DOHH2 (cell line): ENCODE data around the gene PDE6C.

Experiments
- H3F3A ChIP-seq: fragments of 200-600 bp; sonication (generic), shearing (Covaris generic); 2 replicates; pipeline ENCODE4 v1.6.0; 2016; ENCODE audit warnings: antibody characterized with exemption, mild to moderate bottlenecking; ENCODE audit not compliant: control insufficient read depth, insufficient read depth
- H3K27ac ChIP-seq: fragments of 200-600 bp; sonication (generic); 2 replicates; pipeline ENCODE4 v1.5.1; 2014; ENCODE audit warnings: low read depth, mild to moderate bottlenecking, low read length, moderate library complexity
- H3K27me3 ChIP-seq: fragments of 200-600 bp; sonication (generic); 2 replicates; pipeline ENCODE4 v1.6.1; 2014; ENCODE audit warnings: mild to moderate bottlenecking, low read length, mixed read lengths; ENCODE audit not compliant: control insufficient read depth
- H3K36me3 ChIP-seq: fragments of 200-600 bp; sonication (generic); 2 replicates; pipeline ENCODE4 v1.6.1; 2014; ENCODE audit warnings: mild to moderate bottlenecking, low read length, moderate library complexity, mixed read lengths; ENCODE audit not compliant: control insufficient read depth
- H3K4me1 ChIP-seq: fragments of 200-600 bp; sonication (generic); 2 replicates; pipeline ENCODE4 v1.6.1; 2014; ENCODE audit warnings: mild to moderate bottlenecking, low read length, mixed read lengths; ENCODE audit not compliant: control insufficient read depth
- H3K4me2 ChIP-seq: fragments of 200-600 bp; sonication (generic); 2 replicates; pipeline ENCODE4 v1.6.0; 2014; ENCODE audit warnings: mild to moderate bottlenecking, low read length, moderate library complexity
- H3K4me3 ChIP-seq: fragments of 200-600 bp; sonication (generic); 2 replicates; pipeline ENCODE4 v1.5.1; 2014; ENCODE audit warnings: mild to moderate bottlenecking, low read length, mixed read lengths
- H3K79me2 ChIP-seq: fragments of 200-600 bp; sonication (generic); 2 replicates; pipeline ENCODE4 v1.6.1; 2014; ENCODE audit warnings: mild to moderate bottlenecking, low read length, mixed read lengths; ENCODE audit not compliant: control insufficient read depth
- H3K9me2 ChIP-seq: fragments of 200-600 bp; sonication (generic); replicated peaks from 2 replicates; pipeline ENCODE4 v1.6.1; 2014; ENCODE audit warnings: mild to moderate bottlenecking, low read length, mixed read lengths; ENCODE audit not compliant: control insufficient read depth
- H3K9me3 ChIP-seq: fragments of 200-600 bp; sonication (generic); 2 replicates; pipeline ENCODE4 v1.6.1; 2014; ENCODE audit warnings: antibody characterized with exemption, low read length, mixed read lengths; ENCODE audit not compliant: control insufficient read depth, insufficient read depth
- H4K20me1 ChIP-seq: fragments of 200-600 bp; sonication (generic); 2 replicates; pipeline ENCODE4 v1.6.0; 2014; ENCODE audit warnings: low read depth, mild to moderate bottlenecking, antibody characterized with exemption, low read length, moderate library complexity; ENCODE audit not compliant: control insufficient read depth, insufficient read depth
- CTCF ChIP-seq: fragments of 200-600 bp; sonication (generic); IDR thresholded peaks from one replicate; pipeline ENCODE4 v1.5.1; 2014; ENCODE audit warnings: antibody characterized with exemption, mild to moderate bottlenecking, low read depth, low read length; ENCODE audit not compliant: poor library complexity, severe bottlenecking
- EZH2phosphoT487 ChIP-seq: fragments of 200-600 bp; sonication (generic); IDR thresholded peaks from 2 replicates; pipeline ENCODE4 v1.6.1; 2017; ENCODE audit warnings: borderline replicate concordance, mild to moderate bottlenecking, antibody characterized with exemption, low read length, moderate library complexity, mixed read lengths

The PDE6C gene

GRCh38 chr10:93672022-93672678 lies 59.8 kb downstream of the PDE6C start:
- Histone ChIP-seq H3K9me3 (no peaks in the 10 kb centered on the region), H3K9me2 (no peaks in the 10 kb centered on the region), H3K36me3 (peaks cover 62% of the 10 kb centered on the region), H4K20me1 (no peaks in the 10 kb centered on the region), H3K4me2 (no peak overlapping the region), H3F3A (no peaks in the 10 kb centered on the region), H3K27ac (no peak overlapping the region), H3K4me3 (no peak overlapping the region), H3K79me2 (no peaks in the 10 kb centered on the region), H3K4me1 (no peaks in the 10 kb centered on the region), H3K27me3 (no peaks in the 10 kb centered on the region)
- TF ChIP-seq CTCF (no peak), EZH2phosphoT487 (no peak)

GRCh38 chr10:93672890-93673289 lies 60.6 kb downstream of the PDE6C start:
- Histone ChIP-seq H3K36me3 (peaks cover 68% of the 10 kb centered on the region), H3K4me1 (no peaks in the 10 kb centered on the region), H3K4me3 (no peak overlapping the region), H3K9me3 (no peaks in the 10 kb centered on the region), H3K79me2 (no peaks in the 10 kb centered on the region), H3K27ac (no peak overlapping the region), H3K9me2 (no peaks in the 10 kb centered on the region), H3K4me2 (no peak overlapping the region), H4K20me1 (no peaks in the 10 kb centered on the region), H3K27me3 (no peaks in the 10 kb centered on the region), H3F3A (no peaks in the 10 kb centered on the region)
- TF ChIP-seq CTCF, result no peak
- TF ChIP-seq EZH2phosphoT487, result no peak

GRCh38 chr10:93673791-93674190 lies 61.5 kb downstream of the PDE6C start:
- Histone ChIP-seq H3K9me3 (no peaks in the 10 kb centered on the region), H3F3A (no peaks in the 10 kb centered on the region), H3K4me1 (no peaks in the 10 kb centered on the region), H3K4me2 (no peak overlapping the region), H4K20me1 (no peaks in the 10 kb centered on the region), H3K36me3 (peaks cover 70% of the 10 kb centered on the region), H3K27ac (no peak overlapping the region), H3K79me2 (no peaks in the 10 kb centered on the region), H3K4me3 (no peak overlapping the region), H3K9me2 (no peaks in the 10 kb centered on the region), H3K27me3 (no peaks in the 10 kb centered on the region)
- TF ChIP-seq CTCF, result no peak
- TF ChIP-seq EZH2phosphoT487, result no peak
